Loucy (cell line): Measurements from ENCODE around the gene XRCC4.

Experiments
- H2AFZ ChIP-seq: fragments of 200-600 bp; sonication (generic); 2 replicates; pipeline ENCODE4 v1.6.0; 2016; ENCODE audit warnings: antibody characterized with exemption, mild to moderate bottlenecking, low read length, moderate library complexity
- H3F3A ChIP-seq: fragments of 200-600 bp; 2 replicates; pipeline ENCODE4 v1.6.0; 2016; ENCODE audit warnings: antibody characterized with exemption, low read depth, mild to moderate bottlenecking
- H3K27me3 ChIP-seq: fragments of 200-600 bp; sonication (generic); 2 replicates; pipeline ENCODE4 v1.6.1; 2014; ENCODE audit warnings: low read length, mild to moderate bottlenecking; ENCODE audit not compliant: insufficient read depth, poor library complexity, severe bottlenecking
- H3K36me3 ChIP-seq: fragments of 200-600 bp; sonication (generic); 2 replicates; pipeline ENCODE4 v1.6.1; 2016; ENCODE audit warnings: low read length; ENCODE audit not compliant: insufficient read depth
- H3K4me1 ChIP-seq: fragments of 200-600 bp; sonication (generic); 2 replicates; pipeline ENCODE4 v1.5.1; 2014; ENCODE audit warnings: low read length, mild to moderate bottlenecking; ENCODE audit not compliant: insufficient read depth, poor library complexity, severe bottlenecking
- H3K4me2 ChIP-seq: fragments of 200-600 bp; sonication (generic); 2 replicates; pipeline ENCODE4 v1.6.0; 2014; ENCODE audit warnings: antibody characterized with exemption, low read length, low read depth, mild to moderate bottlenecking; ENCODE audit not compliant: poor library complexity, severe bottlenecking
- H3K4me3 ChIP-seq: fragments of 200-600 bp; sonication (generic); 2 replicates; pipeline ENCODE4 v1.5.1; 2014; ENCODE audit warnings: low read length, mild to moderate bottlenecking, mixed read lengths; ENCODE audit not compliant: poor library complexity, severe bottlenecking
- H3K79me2 ChIP-seq: fragments of 200-600 bp; sonication (generic); 2 replicates; pipeline ENCODE4 v1.6.1; 2014; ENCODE audit warnings: low read length; ENCODE audit not compliant: insufficient read depth
- H3K9ac ChIP-seq: fragments of 200-600 bp; sonication (generic); 2 replicates; pipeline ENCODE4 v1.6.0; 2014; ENCODE audit warnings: mild to moderate bottlenecking, low read depth, low read length, moderate library complexity; ENCODE audit not compliant: poor library complexity, severe bottlenecking
- H3K9me2 ChIP-seq: fragments of 200-600 bp; sonication (generic); replicated peaks from 2 replicates; pipeline ENCODE4 v1.6.1; 2016; ENCODE audit warnings: low read depth, low read length, mixed read lengths
- H3K9me3 ChIP-seq: fragments of 200-600 bp; sonication (generic); 2 replicates; pipeline ENCODE4 v1.6.1; 2014; ENCODE audit warnings: mild to moderate bottlenecking, antibody characterized with exemption, low read length, low read depth; ENCODE audit not compliant: insufficient read depth
- H4K20me1 ChIP-seq: fragments of 200-600 bp; sonication (generic); 2 replicates; pipeline ENCODE4 v1.6.0; 2014; ENCODE audit warnings: antibody characterized with exemption, low read length, mild to moderate bottlenecking; ENCODE audit not compliant: insufficient read depth, poor library complexity, severe bottlenecking
- EZH2phosphoT487 ChIP-seq: fragments of 200-600 bp; IDR thresholded peaks from 2 replicates; pipeline ENCODE4 v1.6.1; 2018; ENCODE audit warnings: antibody characterized with exemption, mild to moderate bottlenecking, moderate library complexity, borderline replicate concordance
- TF ChIP-seq, protein P1 (sequence below): fragments of 200-600 bp; sonication (generic); conservative IDR thresholded peaks from 2 replicates; pipeline ENCODE4 v1.5.1; 2014; ENCODE audit warnings: mild to moderate bottlenecking, antibody characterized with exemption, low read length

XRCC4 gene

DNA sequence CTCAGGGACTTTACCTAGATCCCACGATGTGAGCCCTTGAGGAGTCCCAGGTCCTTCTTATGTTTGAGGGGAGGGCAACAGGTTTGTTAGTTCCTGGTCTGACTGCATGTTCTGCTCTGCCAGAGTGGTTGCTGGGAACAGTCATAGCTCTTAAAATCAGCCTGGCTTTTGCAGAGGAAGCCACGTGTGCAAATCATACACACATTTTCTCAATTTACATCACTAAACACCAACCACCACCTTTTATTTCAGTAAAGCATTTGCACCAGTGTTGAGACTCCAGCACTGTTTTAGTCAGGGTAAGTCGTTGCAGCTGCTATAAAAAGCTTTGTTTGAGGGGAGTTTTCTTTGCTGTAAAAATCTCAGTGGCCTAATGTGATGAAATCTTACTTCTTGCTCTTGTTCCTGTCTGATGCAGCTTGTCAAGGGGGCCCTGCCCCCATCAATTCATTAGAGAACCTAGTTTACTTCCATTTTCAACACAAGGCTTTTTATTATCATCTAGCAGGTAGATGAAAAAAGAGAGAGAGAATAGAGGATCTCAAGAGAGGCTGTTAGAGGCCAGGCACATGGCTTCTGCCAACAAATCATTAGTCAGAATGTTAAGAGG lies 323.9 kb downstream of the XRCC4 start:
- H3K79me2 ChIP-seq = no peaks in the 10 kb centered on the region
- peaks cover 19% of the 10 kb centered on the region for H3K4me1 ChIP-seq
- H3K4me2 ChIP-seq = peak overlapping the region; percentile 18
- no peaks in the 10 kb centered on the region for H3F3A ChIP-seq
- no peaks in the 10 kb centered on the region for H3K9me3 ChIP-seq
- no peaks in the 10 kb centered on the region for H3K27me3 ChIP-seq
- H3K9me2 ChIP-seq = no peaks in the 10 kb centered on the region
- no peaks in the 10 kb centered on the region for H4K20me1 ChIP-seq
- H3K9ac ChIP-seq = no peak overlapping the region
- H2AFZ ChIP-seq = peak overlapping the region; percentile 8
- H3K4me3 ChIP-seq = no peak overlapping the region
- H3K36me3 ChIP-seq = no peaks in the 10 kb centered on the region
- TF ChIP-seq, protein P1, sequence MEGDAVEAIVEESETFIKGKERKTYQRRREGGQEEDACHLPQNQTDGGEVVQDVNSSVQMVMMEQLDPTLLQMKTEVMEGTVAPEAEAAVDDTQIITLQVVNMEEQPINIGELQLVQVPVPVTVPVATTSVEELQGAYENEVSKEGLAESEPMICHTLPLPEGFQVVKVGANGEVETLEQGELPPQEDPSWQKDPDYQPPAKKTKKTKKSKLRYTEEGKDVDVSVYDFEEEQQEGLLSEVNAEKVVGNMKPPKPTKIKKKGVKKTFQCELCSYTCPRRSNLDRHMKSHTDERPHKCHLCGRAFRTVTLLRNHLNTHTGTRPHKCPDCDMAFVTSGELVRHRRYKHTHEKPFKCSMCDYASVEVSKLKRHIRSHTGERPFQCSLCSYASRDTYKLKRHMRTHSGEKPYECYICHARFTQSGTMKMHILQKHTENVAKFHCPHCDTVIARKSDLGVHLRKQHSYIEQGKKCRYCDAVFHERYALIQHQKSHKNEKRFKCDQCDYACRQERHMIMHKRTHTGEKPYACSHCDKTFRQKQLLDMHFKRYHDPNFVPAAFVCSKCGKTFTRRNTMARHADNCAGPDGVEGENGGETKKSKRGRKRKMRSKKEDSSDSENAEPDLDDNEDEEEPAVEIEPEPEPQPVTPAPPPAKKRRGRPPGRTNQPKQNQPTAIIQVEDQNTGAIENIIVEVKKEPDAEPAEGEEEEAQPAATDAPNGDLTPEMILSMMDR = no peak
- TF ChIP-seq EZH2phosphoT487 = no peak

DNA sequence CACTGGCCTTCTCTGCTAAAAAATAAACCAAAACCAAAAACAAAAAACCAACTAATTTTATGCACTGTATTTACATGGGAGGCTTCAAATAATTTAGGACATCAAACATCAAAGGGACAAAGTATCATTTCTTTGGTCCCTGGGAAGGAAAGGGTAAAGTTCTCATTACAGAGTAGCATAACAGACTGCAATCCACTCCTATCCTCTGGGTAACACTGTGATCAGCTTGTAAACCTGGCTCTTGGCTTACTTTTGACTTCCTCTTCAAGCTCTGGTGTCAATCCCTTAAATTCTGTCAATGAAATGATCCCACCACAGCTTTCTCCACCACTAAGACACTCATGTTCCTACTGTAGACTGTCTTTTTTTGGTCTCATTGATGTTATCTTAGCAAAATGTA lies 324.4 kb downstream of the XRCC4 start:
- no peak overlapping the region for H3K9ac ChIP-seq
- H4K20me1 ChIP-seq = no peaks in the 10 kb centered on the region
- no peaks in the 10 kb centered on the region for H3K9me2 ChIP-seq
- no peaks in the 10 kb centered on the region for H3K9me3 ChIP-seq
- no peaks in the 10 kb centered on the region for H3K36me3 ChIP-seq
- H3K4me2 ChIP-seq = peak overlapping the region; percentile 18
- no peaks in the 10 kb centered on the region for H3F3A ChIP-seq
- no peaks in the 10 kb centered on the region for H3K27me3 ChIP-seq
- no peak overlapping the region for H3K4me3 ChIP-seq
- H3K4me1 ChIP-seq = peaks cover 15% of the 10 kb centered on the region
- no peak for TF ChIP-seq EZH2phosphoT487
- TF ChIP-seq, protein P1 = no peak
- no peaks in the 10 kb centered on the region for H3K79me2 ChIP-seq
- H2AFZ ChIP-seq = peak overlapping the region; percentile 8
